Parathyroid adenoma (tissue), 2 donors: ENCODE data around the gene SORCS2.

Experiments used
- H2AFZ ChIP-seq: fragments of 300-600 bp; sonication (generic); one replicate; pipeline ENCODE4 v1.7.0; 2017; ENCODE audit warnings: antibody characterized with exemption, mild to moderate bottlenecking
- H3K27ac ChIP-seq: fragments of 300-600 bp; sonication (generic); one replicate; pipeline ENCODE4 v1.7.0; 2017
- H3K27me3 ChIP-seq: fragments of 300-600 bp; sonication (generic); one replicate; pipeline ENCODE4 v1.7.0; 2017; ENCODE audit warnings: low read length; ENCODE audit not compliant: control insufficient read depth, insufficient read depth
- H3K36me3 ChIP-seq: fragments of 300-600 bp; sonication (generic); one replicate; pipeline ENCODE4 v1.7.0; 2017; ENCODE audit warnings: low read length; ENCODE audit not compliant: control insufficient read depth, insufficient read depth
- H3K4me1 ChIP-seq: fragments of 300-600 bp; sonication (generic); one replicate; pipeline ENCODE4 v1.7.0; 2017; ENCODE audit warnings: control low read depth
- H3K4me2 ChIP-seq: fragments of 300-600 bp; sonication (generic); one replicate; pipeline ENCODE4 v1.7.0; 2017; ENCODE audit warnings: low read length
- H3K4me3 ChIP-seq: fragments of 300-600 bp; sonication (generic); one replicate; pipeline ENCODE4 v1.7.0; 2017; ENCODE audit warnings: low read depth, low read length
- H3K79me2 ChIP-seq: fragments of 300-600 bp; sonication (generic); one replicate; pipeline ENCODE4 v1.7.0; 2017; ENCODE audit warnings: control low read depth
- H3K9ac ChIP-seq: fragments of 300-600 bp; sonication (generic); one replicate; pipeline ENCODE4 v1.7.0; 2017; ENCODE audit warnings: mild to moderate bottlenecking
- H3K9me3 ChIP-seq: fragments of 300-600 bp; sonication (generic); one replicate; pipeline ENCODE4 v1.7.0; 2017; ENCODE audit warnings: low read length; ENCODE audit not compliant: control insufficient read depth
- TF ChIP-seq, protein P1 (sequence below): fragments of 300-600 bp; sonication (generic); IDR thresholded peaks from one replicate; pipeline ENCODE4 v1.7.0; 2017; ENCODE audit warnings: antibody characterized with exemption, mild to moderate bottlenecking
- donor health status: primary hyperparathyroidism.

Gene SORCS2

DNA sequence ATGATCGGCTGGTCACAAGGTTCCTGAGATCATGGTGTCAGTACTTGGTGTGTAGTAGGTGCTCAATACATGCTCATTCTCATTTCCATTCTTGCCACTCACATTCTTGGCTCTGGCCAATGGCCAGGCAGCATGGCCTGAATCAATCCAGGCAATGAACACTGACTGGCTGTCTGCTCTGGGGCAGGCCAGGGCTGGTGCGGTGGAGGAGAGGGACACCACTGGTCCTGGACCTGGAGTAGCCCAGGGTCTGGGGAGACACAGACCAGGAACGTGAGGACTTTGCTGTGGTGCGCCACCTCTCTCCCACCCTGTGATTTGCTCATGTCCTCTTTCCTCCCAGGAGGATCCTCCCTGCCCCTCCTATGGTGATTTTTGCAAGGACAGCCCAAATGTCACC lies 122.9 kb downstream of the SORCS2 start:
- Histone ChIP-seq H3K4me2 (no peak overlapping the region), H3K27ac (no peak overlapping the region), H3K4me3 (no peak overlapping the region), H3K4me1 (no peaks in the 10 kb centered on the region), H3K79me2 (no peaks in the 10 kb centered on the region), H3K9me3 (no peaks in the 10 kb centered on the region), H3K27me3 (no peaks in the 10 kb centered on the region), H3K9ac (no peak overlapping the region), H3K36me3 (no peaks in the 10 kb centered on the region), H2AFZ (no peak overlapping the region)
- TF ChIP-seq, protein P1, sequence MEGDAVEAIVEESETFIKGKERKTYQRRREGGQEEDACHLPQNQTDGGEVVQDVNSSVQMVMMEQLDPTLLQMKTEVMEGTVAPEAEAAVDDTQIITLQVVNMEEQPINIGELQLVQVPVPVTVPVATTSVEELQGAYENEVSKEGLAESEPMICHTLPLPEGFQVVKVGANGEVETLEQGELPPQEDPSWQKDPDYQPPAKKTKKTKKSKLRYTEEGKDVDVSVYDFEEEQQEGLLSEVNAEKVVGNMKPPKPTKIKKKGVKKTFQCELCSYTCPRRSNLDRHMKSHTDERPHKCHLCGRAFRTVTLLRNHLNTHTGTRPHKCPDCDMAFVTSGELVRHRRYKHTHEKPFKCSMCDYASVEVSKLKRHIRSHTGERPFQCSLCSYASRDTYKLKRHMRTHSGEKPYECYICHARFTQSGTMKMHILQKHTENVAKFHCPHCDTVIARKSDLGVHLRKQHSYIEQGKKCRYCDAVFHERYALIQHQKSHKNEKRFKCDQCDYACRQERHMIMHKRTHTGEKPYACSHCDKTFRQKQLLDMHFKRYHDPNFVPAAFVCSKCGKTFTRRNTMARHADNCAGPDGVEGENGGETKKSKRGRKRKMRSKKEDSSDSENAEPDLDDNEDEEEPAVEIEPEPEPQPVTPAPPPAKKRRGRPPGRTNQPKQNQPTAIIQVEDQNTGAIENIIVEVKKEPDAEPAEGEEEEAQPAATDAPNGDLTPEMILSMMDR = no peak

DNA sequence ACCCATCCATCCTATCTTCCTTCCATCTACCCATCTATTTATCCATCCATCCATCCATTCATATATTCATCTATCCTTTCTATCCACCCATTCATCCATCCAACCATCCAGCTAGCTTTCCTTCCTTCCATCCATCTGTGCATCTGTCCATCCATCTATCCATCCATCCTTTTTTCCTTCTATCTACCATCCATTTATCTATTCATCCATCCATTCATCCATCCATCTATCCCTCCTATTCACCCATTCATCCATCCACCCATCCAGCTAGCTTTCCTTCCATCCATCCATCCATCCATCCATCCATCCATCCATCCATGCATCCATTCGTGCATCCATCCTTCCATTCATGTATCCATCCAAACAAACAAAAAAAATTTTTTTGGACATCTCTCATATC lies 123.6 kb downstream of the SORCS2 start:
- Histone ChIP-seq H2AFZ (no peak overlapping the region), H3K4me3 (no peak overlapping the region), H3K4me1 (no peaks in the 10 kb centered on the region), H3K36me3 (no peaks in the 10 kb centered on the region), H3K9ac (no peak overlapping the region), H3K9me3 (no peaks in the 10 kb centered on the region), H3K27ac (no peak overlapping the region), H3K79me2 (no peaks in the 10 kb centered on the region), H3K27me3 (no peaks in the 10 kb centered on the region), H3K4me2 (no peak overlapping the region)
- TF ChIP-seq, protein P1 = no peak

DNA sequence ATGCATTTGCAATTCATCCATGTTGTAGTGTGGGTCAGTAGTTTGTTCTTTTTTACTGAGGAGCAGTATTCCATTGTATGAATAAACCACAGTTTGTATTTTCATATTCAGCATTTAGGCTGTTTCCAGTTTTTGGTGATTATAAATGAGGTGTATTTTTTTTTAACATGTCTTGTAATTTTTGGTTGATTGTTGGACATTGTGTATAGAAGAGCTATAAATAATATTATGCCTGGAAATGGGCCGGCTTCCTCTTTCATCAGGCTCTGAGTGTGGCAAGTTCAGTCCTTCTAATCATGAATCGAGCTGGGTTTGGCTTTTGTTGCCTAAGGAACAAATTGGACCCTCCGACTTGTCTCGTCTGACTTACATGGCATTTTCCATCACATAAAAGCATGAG lies 126.7 kb downstream of the SORCS2 start:
- TF ChIP-seq, protein P1 = no peak
- Histone ChIP-seq H3K27ac (no peak overlapping the region), H3K27me3 (no peaks in the 10 kb centered on the region), H3K4me2 (no peak overlapping the region), H3K4me1 (no peaks in the 10 kb centered on the region), H3K79me2 (no peaks in the 10 kb centered on the region), H2AFZ (no peak overlapping the region), H3K9me3 (no peaks in the 10 kb centered on the region), H3K4me3 (no peak overlapping the region), H3K36me3 (no peaks in the 10 kb centered on the region), H3K9ac (no peak overlapping the region)

DNA sequence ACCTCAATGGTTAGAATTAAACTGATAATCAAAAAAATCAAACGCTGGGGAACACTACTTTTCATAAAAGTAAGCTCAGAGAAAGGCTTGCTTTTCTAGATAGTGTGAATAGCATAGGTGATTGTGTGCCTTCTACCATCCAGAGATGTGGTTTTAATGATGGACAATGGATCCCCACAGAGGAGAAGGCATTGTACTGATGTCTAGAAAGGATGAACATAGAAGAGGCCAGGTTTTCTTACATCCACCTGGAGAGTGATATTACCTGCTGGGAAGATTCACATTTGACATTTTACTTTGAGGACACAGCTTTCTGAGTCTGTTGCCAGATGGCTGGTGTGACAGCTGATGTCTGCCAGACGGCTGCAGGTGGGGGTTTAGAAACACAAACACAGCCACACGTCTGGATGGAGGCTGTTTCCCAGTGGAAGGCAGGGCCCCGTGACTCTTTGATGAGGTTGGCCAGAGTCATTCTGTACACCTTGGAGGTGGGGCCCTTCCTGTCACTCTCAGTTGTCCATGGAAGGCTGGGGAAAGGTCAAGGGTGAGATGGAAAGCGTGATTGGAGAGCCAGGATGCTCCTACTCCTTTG lies 128.0 kb downstream of the SORCS2 start:
- no peaks in the 10 kb centered on the region for H3K4me1 ChIP-seq
- TF ChIP-seq, protein P1 = no peak
- no peak overlapping the region for H3K4me2 ChIP-seq
- no peaks in the 10 kb centered on the region for H3K36me3 ChIP-seq
- H3K4me3 ChIP-seq = no peak overlapping the region
- H2AFZ ChIP-seq = no peak overlapping the region
- no peaks in the 10 kb centered on the region for H3K9me3 ChIP-seq
- H3K9ac ChIP-seq = no peak overlapping the region
- H3K27ac ChIP-seq = no peak overlapping the region
- H3K79me2 ChIP-seq = no peaks in the 10 kb centered on the region
- no peaks in the 10 kb centered on the region for H3K27me3 ChIP-seq
